HepG2 (cell line): ENCODE results near the gene STIM1. TPM values are rescaled to one million over a fixed set of nuclear protein-coding genes. Genes with fewer than 3 reads are reported as not detected.

Source experiments
- ATM ChIP-seq: fragments of 450-650 bp; IDR thresholded peaks from 2 replicates; pipeline ENCODE4 v1.7.1; 2017; ENCODE audit warnings: mild to moderate bottlenecking, borderline replicate concordance
- CBX5 ChIP-seq: sonication (generic); formaldehyde crosslinking; IDR thresholded peaks from 2 replicates; pipeline ENCODE4 v1.4.0; 2020; ENCODE audit warnings: missing genetic modification reagents, borderline replicate concordance
- GATA4 ChIP-seq: sonication (generic); IDR thresholded peaks from 2 replicates; pipeline ENCODE4 v1.6.1; 2016; ENCODE audit warnings: antibody characterized with exemption, low read depth, borderline replicate concordance
- LCORL ChIP-seq, 2 experiments: fragments of 450-650 bp in 1 of 2; sonication (generic) in 1 of 2; formaldehyde crosslinking in 1 of 2; IDR thresholded peaks; 2 replicates each; pipeline versions ENCODE4 v1.5.0 to v1.6.1; 2017 to 2020; ENCODE audit warnings: antibody characterized with exemption in 1 of 2, missing genetic modification reagents in 1 of 2
- MTA1 ChIP-seq: sonication (generic); formaldehyde crosslinking; IDR thresholded peaks from 2 replicates; pipeline ENCODE4 v1.4.0; 2020; ENCODE audit warnings: missing genetic modification reagents, mild to moderate bottlenecking, borderline replicate concordance
- NR2C2 ChIP-seq: sonication (generic); formaldehyde crosslinking; IDR thresholded peaks from 2 replicates; pipeline ENCODE4 v1.4.0; 2020; ENCODE audit warnings: missing genetic modification reagents, mild to moderate bottlenecking, moderate library complexity, borderline replicate concordance
- RORA ChIP-seq: sonication (generic); formaldehyde crosslinking; IDR thresholded peaks from 2 replicates; pipeline ENCODE4 v1.5.0; 2020; ENCODE audit warnings: mild to moderate bottlenecking, missing genetic modification reagents, moderate library complexity
- SPEN ChIP-seq: sonication (generic); formaldehyde crosslinking; IDR thresholded peaks from 2 replicates; pipeline ENCODE4 v1.5.1; 2020; ENCODE audit warnings: low read depth, mild to moderate bottlenecking, missing genetic modification reagents
- ZIK1 ChIP-seq: sonication (generic); formaldehyde crosslinking; IDR thresholded peaks from 2 replicates; pipeline ENCODE4 v1.5.0; 2020; ENCODE audit warnings: mild to moderate bottlenecking, low read depth, missing genetic modification reagents, borderline replicate concordance
- ZNF563 ChIP-seq: sonication (generic); formaldehyde crosslinking; IDR thresholded peaks from 2 replicates; pipeline ENCODE4 v1.8.0; 2022; ENCODE audit warnings: mild to moderate bottlenecking, moderate library complexity, missing genetic modification reagents
- ZNF782 ChIP-seq: sonication (generic); formaldehyde crosslinking; IDR thresholded peaks from 2 replicates; pipeline ENCODE4 v1.4.0; 2020; ENCODE audit warnings: missing genetic modification reagents, mild to moderate bottlenecking, borderline replicate concordance
- polyA plus RNA-seq, 8 experiments: library from polyadenylated mRNA; depleted of rRNA in 3 of 8; stranded (reverse) in 7 of 8; unstranded in 1 of 8; fragments of >200 nt; fragmentation: Illumina TruSeq in 4 of 8; extraction: Trizol in 4 of 8; gene quantifications; 2 replicates each; pipeline versions ENCODE4 v1.2.1 to v1.2.3, GENCODE V29; 2011 to 2016; ENCODE audit warnings: low read depth in 4 of 8, missing spikeins in 1 of 8, mixed read lengths in 1 of 8; ENCODE audit not compliant: insufficient read depth in 1 of 8
- total RNA-seq, 5 experiments: library from RNA; depleted of rRNA; stranded (reverse); fragments of >200 nt; fragmentation: Illumina TruSeq; extraction: Trizol; gene quantifications; 2 replicates each; pipeline ENCODE4 v1.2.3, GENCODE V29; 2016; ENCODE audit warnings: low read depth in 1 of 5
- TF ChIP-seq, protein P1 (sequence below): IDR thresholded peaks from 2 replicates; pipeline ENCODE4 v1.6.1; 2012; ENCODE audit warnings: low read length, improper control_type of control experiment
- TF ChIP-seq, protein P2 (sequence below): sonication (generic); formaldehyde crosslinking; IDR thresholded peaks from 2 replicates; pipeline ENCODE4 v1.4.0; 2020; ENCODE audit warnings: missing genetic modification reagents
- TF ChIP-seq, protein P3 (sequence below): sonication (generic); formaldehyde crosslinking; conservative IDR thresholded peaks from 2 replicates; pipeline ENCODE4 v1.8.0; 2022; ENCODE audit warnings: mild to moderate bottlenecking, moderate library complexity, missing genetic modification reagents
- TF ChIP-seq, protein P4 (sequence below): sonication (generic); formaldehyde crosslinking; IDR thresholded peaks from 2 replicates; pipeline ENCODE4 v1.4.0; 2020; ENCODE audit warnings: mild to moderate bottlenecking, missing genetic modification reagents
- TF ChIP-seq, protein P5 (sequence below): IDR thresholded peaks from 2 replicates; pipeline ENCODE4 v1.6.1; 2012; ENCODE audit warnings: inconsistent platforms
- TF ChIP-seq, protein P6 (sequence below): sonication (generic); formaldehyde crosslinking; IDR thresholded peaks from 2 replicates; pipeline ENCODE4 v1.8.1; 2022; ENCODE audit warnings: mild to moderate bottlenecking, missing genetic modification reagents

Gene STIM1
- total and polyA plus RNA-seq, 2 of the 13 experiments (the other 11 are each of a cell fraction or from before 2014, with no cell fraction given), result 19.2 to 28.5 TPM

DNA sequence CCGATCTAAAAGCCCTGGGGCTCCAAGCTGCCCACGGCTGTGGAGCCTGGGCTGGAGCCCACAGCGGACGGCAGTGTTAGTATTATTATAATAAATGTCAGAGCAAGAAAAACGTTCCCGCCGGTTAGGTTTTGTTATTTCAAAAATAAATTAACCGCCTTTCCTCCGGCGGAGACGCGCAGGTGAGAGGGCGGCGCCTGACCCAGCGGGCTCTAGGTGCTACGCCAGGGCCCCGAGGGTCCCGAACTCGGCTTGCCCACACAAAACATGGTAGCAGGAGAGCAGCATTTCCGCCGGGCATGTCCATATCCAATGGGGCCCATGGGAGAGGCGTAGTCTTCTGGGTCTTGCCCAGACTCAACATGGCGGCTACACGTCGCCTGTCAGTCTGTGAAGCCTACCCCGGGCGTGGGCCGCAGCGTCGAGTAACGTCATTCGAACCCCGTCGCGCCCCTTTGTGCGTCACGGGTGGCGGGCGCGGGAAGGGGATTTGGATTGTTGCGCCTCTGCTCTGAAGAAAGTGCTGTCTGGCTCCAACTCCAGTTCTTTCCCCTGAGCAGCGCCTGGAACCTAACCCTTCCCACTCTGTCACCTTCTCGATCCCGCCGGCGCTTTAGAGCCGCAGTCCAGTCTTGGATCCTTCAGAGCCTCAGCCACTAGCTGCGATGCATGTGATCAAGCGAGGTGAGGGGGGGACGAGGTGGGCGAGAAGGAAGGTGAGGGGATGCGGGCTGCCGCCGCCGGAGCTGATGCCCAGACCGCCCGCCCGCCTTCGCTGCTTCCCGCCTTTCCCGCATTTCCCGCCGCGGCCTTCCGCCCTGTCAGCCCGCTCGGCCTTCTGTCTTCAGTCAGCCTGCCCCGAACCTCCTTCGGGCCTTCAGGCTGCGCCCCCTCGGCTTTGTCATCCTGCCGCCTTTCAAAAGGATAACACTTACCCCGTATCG is 239.2 kb downstream of the STIM1 start, which contains the start of gene RRM1 (continued):
- TF ChIP-seq, protein P1, sequence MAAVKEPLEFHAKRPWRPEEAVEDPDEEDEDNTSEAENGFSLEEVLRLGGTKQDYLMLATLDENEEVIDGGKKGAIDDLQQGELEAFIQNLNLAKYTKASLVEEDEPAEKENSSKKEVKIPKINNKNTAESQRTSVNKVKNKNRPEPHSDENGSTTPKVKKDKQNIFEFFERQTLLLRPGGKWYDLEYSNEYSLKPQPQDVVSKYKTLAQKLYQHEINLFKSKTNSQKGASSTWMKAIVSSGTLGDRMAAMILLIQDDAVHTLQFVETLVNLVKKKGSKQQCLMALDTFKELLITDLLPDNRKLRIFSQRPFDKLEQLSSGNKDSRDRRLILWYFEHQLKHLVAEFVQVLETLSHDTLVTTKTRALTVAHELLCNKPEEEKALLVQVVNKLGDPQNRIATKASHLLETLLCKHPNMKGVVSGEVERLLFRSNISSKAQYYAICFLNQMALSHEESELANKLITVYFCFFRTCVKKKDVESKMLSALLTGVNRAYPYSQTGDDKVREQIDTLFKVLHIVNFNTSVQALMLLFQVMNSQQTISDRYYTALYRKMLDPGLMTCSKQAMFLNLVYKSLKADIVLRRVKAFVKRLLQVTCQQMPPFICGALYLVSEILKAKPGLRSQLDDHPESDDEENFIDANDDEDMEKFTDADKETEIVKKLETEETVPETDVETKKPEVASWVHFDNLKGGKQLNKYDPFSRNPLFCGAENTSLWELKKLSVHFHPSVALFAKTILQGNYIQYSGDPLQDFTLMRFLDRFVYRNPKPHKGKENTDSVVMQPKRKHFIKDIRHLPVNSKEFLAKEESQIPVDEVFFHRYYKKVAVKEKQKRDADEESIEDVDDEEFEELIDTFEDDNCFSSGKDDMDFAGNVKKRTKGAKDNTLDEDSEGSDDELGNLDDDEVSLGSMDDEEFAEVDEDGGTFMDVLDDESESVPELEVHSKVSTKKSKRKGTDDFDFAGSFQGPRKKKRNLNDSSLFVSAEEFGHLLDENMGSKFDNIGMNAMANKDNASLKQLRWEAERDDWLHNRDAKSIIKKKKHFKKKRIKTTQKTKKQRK, result no peak
- TF ChIP-seq, protein P2, sequence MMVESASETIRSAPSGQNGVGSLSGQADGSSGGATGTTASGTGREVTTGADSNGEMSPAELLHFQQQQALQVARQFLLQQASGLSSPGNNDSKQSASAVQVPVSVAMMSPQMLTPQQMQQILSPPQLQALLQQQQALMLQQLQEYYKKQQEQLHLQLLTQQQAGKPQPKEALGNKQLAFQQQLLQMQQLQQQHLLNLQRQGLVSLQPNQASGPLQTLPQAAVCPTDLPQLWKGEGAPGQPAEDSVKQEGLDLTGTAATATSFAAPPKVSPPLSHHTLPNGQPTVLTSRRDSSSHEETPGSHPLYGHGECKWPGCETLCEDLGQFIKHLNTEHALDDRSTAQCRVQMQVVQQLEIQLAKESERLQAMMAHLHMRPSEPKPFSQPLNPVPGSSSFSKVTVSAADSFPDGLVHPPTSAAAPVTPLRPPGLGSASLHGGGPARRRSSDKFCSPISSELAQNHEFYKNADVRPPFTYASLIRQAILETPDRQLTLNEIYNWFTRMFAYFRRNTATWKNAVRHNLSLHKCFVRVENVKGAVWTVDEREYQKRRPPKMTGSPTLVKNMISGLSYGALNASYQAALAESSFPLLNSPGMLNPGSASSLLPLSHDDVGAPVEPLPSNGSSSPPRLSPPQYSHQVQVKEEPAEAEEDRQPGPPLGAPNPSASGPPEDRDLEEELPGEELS, result no peak
- TF ChIP-seq MTA1 (CRISPR knock-in tag) (peak; percentile 73; the same call in 1 of the 2 replicates), ATM (no peak), SPEN (peak; percentile 97), LCORL (IDR thresholded peaks at IDR 0.05) (no peak), LCORL (CRISPR knock-in tag; IDR thresholded peaks at IDR 0.05) (peak; percentile 28; the same call in 1 of the 2 replicates), ZNF563 (0 out of 2 replicates have a peak, but pooled peaks have one; percentile 38), GATA4 (no peak), ZNF782 (peak; percentile 97), CBX5 (peak; percentile 76; the same call in 1 of the 2 replicates), RORA (CRISPR knock-in tag) (no peak), ZIK1 (peak; percentile 72; the same call in 1 of the 2 replicates), NR2C2 (CRISPR knock-in tag) (peak; percentile 95)
- TF ChIP-seq, protein P3, sequence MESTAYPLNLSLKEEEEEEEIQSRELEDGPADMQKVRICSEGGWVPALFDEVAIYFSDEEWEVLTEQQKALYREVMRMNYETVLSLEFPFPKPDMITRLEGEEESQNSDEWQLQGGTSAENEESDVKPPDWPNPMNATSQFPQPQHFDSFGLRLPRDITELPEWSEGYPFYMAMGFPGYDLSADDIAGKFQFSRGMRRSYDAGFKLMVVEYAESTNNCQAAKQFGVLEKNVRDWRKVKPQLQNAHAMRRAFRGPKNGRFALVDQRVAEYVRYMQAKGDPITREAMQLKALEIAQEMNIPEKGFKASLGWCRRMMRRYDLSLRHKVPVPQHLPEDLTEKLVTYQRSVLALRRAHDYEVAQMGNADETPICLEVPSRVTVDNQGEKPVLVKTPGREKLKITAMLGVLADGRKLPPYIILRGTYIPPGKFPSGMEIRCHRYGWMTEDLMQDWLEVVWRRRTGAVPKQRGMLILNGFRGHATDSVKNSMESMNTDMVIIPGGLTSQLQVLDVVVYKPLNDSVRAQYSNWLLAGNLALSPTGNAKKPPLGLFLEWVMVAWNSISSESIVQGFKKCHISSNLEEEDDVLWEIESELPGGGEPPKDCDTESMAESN, result peak; percentile 96
- TF ChIP-seq, protein P4, sequence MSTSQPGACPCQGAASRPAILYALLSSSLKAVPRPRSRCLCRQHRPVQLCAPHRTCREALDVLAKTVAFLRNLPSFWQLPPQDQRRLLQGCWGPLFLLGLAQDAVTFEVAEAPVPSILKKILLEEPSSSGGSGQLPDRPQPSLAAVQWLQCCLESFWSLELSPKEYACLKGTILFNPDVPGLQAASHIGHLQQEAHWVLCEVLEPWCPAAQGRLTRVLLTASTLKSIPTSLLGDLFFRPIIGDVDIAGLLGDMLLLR (CRISPR knock-in tag), result peak; percentile 71; the same call in 1 of the 2 replicates
- TF ChIP-seq, protein P5, sequence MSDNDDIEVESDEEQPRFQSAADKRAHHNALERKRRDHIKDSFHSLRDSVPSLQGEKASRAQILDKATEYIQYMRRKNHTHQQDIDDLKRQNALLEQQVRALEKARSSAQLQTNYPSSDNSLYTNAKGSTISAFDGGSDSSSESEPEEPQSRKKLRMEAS, result peak; percentile 79; the same call in 1 of the 2 replicates
- TF ChIP-seq, protein P6, sequence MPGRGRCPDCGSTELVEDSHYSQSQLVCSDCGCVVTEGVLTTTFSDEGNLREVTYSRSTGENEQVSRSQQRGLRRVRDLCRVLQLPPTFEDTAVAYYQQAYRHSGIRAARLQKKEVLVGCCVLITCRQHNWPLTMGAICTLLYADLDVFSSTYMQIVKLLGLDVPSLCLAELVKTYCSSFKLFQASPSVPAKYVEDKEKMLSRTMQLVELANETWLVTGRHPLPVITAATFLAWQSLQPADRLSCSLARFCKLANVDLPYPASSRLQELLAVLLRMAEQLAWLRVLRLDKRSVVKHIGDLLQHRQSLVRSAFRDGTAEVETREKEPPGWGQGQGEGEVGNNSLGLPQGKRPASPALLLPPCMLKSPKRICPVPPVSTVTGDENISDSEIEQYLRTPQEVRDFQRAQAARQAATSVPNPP (CRISPR knock-in tag), result no peak
